Fibroblast of pulmonary artery (primary cell): ENCODE measurements around the gene AQP9.

Source experiments
- DNase-seq: peaks from one replicate; pipeline ENCODE4 v3.0.0-alpha.2; 2010; ENCODE audit warnings: low read depth
- H3K4me3 ChIP-seq: replicated peaks from 2 replicates; pipeline ENCODE4 v1.5.1; 2011; ENCODE audit warnings: low read depth, mild to moderate bottlenecking, control low read depth, low read length, moderate library complexity
- TF ChIP-seq, protein P1 (sequence below): IDR thresholded peaks from 2 replicates; pipeline ENCODE4 v1.5.1; 2011; ENCODE audit warnings: mild to moderate bottlenecking, control low read depth, low read length, inconsistent platforms; ENCODE audit errors: missing control alignments

The AQP9 gene

DNA sequence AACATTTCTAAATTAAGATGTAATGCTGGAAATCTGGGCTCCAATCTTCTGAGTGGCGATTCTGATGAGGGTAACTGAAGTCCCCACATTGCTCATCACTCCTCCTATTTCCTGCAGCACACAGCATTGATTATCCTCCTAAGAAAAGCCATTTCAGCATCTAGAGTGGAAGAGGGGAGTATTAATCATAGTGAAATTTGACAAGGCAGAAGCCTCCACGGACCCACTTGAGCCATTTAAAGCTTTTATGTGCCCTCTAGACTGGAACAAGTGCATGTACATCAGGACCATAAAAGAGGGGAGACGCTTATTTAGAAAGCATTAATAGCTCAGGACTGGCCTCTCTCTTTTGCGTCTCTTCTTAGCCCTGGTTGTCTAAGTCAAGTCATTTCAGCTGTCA is 25.8 kb downstream of the AQP9 start:
- DNase-seq = no peak
- TF ChIP-seq, protein P1, sequence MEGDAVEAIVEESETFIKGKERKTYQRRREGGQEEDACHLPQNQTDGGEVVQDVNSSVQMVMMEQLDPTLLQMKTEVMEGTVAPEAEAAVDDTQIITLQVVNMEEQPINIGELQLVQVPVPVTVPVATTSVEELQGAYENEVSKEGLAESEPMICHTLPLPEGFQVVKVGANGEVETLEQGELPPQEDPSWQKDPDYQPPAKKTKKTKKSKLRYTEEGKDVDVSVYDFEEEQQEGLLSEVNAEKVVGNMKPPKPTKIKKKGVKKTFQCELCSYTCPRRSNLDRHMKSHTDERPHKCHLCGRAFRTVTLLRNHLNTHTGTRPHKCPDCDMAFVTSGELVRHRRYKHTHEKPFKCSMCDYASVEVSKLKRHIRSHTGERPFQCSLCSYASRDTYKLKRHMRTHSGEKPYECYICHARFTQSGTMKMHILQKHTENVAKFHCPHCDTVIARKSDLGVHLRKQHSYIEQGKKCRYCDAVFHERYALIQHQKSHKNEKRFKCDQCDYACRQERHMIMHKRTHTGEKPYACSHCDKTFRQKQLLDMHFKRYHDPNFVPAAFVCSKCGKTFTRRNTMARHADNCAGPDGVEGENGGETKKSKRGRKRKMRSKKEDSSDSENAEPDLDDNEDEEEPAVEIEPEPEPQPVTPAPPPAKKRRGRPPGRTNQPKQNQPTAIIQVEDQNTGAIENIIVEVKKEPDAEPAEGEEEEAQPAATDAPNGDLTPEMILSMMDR = no peak
- no peak overlapping the region for H3K4me3 ChIP-seq

DNA sequence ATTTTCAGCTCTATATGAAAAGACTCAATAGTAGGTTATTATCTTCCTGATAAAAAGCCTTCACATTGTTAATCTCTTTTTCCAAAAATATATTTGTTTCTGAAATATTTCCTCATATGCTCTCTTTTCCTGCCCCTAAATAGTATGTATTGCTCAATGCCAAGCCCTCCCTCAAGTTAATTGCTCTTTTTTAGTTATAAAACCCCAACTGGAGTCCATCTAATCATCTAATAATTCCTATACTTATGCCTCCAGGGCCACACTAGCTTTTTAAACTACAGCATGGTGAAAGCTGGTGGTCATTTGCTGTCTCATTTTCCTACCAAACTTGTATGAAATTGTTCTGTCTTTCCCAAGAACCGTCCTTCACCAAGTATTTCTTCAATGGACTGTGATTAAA is 26.7 kb downstream of the AQP9 start:
- TF ChIP-seq, protein P1 = no peak
- no peak overlapping the region for H3K4me3 ChIP-seq
- DNase-seq = no peak

DNA sequence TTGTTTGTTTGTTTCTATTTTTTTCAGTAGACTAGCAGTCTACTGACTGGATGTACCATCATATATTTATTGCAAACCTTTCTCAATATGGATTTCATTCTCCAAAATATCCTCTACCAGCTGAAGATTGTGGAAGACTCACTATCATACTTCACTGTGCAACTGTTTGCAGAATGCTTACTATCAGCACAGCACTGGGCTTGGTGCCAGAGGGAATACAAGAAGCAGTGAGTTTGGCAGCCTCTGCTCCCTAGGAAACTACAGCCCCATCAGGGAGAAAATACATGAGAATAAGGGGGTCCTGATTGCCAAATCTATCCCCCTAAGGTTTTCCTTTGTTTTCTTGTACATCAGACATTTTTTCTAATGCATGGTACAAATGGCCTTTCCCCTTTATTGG is 27.5 kb downstream of the AQP9 start:
- no peak overlapping the region for H3K4me3 ChIP-seq
- peak; percentile 68 for DNase-seq
- TF ChIP-seq, protein P1 = no peak

GRCh38 chr15:58167095-58167691 is 29.0 kb downstream of the AQP9 start:
- no peak for DNase-seq
- TF ChIP-seq, protein P1 = no peak
- H3K4me3 ChIP-seq = no peak overlapping the region

GRCh38 chr15:58169934-58170333 is 31.8 kb downstream of the AQP9 start:
- TF ChIP-seq, protein P1 = no peak
- no peak overlapping the region for H3K4me3 ChIP-seq
- DNase-seq = no peak

DNA sequence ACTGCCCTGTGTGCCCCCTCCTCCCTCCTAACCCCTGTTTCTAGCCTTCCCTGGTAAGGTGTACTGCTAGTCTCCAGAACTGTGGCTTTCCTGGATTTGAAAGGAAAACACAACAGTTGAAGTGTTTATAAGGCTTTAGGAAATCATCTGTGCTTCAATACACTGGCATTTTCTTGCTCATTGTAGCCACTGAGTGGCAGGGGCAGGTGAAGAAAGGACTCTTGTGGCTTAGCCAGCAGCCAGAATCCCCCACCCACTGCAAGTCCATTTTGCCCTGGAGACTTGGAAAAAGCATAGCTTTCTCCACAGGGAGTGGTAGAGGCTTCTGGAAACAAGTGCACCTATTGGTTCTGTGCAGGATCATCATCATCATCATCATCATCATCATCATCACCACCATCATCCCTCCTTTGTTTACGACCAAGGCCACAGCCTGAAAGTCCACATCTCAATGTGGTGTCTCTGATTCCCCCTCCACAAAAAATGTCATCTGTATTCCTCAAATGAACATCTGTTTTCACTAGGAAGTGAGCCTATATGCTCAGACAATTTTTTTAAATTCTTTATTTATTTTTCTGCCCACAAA is 33.4 kb downstream of the AQP9 start:
- H3K4me3 ChIP-seq = no peak overlapping the region
- DNase-seq = no peak
- TF ChIP-seq, protein P1 = no peak

DNA sequence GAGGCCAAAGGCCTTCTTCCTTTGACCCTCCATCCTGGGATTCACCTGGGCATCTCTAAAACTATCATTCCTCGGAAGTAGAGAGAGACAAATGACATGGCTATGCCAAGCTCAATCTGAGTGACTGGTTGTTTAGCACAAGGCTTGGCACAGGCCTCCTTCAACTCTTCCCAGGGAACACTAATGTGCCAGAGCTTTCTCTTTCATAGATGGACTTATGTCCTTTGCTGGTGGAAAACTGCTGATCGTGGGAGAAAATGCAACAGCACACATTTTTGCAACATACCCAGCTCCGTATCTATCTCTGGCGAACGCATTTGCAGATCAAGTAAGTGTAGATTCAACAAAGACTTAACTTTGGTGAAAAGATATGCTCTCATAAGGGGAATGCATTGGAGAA is 36.5 kb downstream of the AQP9 start:
- TF ChIP-seq, protein P1 = no peak
- no peak for DNase-seq

More for the DNA sequence above, 36.5 kb downstream of the AQP9 start:
- no peak overlapping the region for H3K4me3 ChIP-seq
